ELR (cell line): Measurements from ENCODE around the gene CLSTN2.
A peak's percentile ranks its signal among the peaks of the same experiment; 100 is the strongest.

ENCODE experiments used
- DNase-seq: peaks from one replicate; pipeline ENCODE4 v3.0.0-alpha.2; 2015; ENCODE audit warnings: low read depth

CLSTN2 gene

GRCh38 chr3:140053794-140054193, 118.8 kb downstream of the CLSTN2 start:
- no peak for DNase-seq

GRCh38 chr3:140055092-140055791, 120.3 kb downstream of the CLSTN2 start:
- no peak for DNase-seq

- DNase-seq: no peak
These were observed 121.1 kb downstream of the CLSTN2 start for GRCh38 chr3:140056047-140056446.

GRCh38 chr3:140061211-140061610, 126.2 kb downstream of the CLSTN2 start:
- no peak for DNase-seq

GRCh38 chr3:140062461-140062860, 127.5 kb downstream of the CLSTN2 start:
- no peak for DNase-seq

GRCh38 chr3:140067487-140067886, 132.5 kb downstream of the CLSTN2 start:
- DNase-seq: no peak

- no peak for DNase-seq
These were observed 133.6 kb downstream of the CLSTN2 start for GRCh38 chr3:140068494-140069017.

GRCh38 chr3:140073278-140074045, 138.5 kb downstream of the CLSTN2 start:
- no peak for DNase-seq

- no peak for DNase-seq
These were observed 141.6 kb downstream of the CLSTN2 start for GRCh38 chr3:140076552-140076951.

- DNase-seq: no peak
These were observed 142.4 kb downstream of the CLSTN2 start for GRCh38 chr3:140077406-140077805.

- no peak for DNase-seq
These were observed 143.4 kb downstream of the CLSTN2 start for GRCh38 chr3:140078343-140078742.

- DNase-seq: no peak
These were observed 144.0 kb downstream of the CLSTN2 start for GRCh38 chr3:140078940-140079339.

- DNase-seq: no peak
These were observed 146.9 kb downstream of the CLSTN2 start for GRCh38 chr3:140081887-140082286.

- no peak for DNase-seq
These were observed 150.0 kb downstream of the CLSTN2 start for GRCh38 chr3:140085001-140085400.

GRCh38 chr3:140086642-140087041, 151.7 kb downstream of the CLSTN2 start:
- DNase-seq: no peak

GRCh38 chr3:140088058-140088457, 153.1 kb downstream of the CLSTN2 start:
- no peak for DNase-seq

- DNase-seq: no peak
These were observed 153.5 kb downstream of the CLSTN2 start for GRCh38 chr3:140088513-140088912.

GRCh38 chr3:140089403-140090072, 154.6 kb downstream of the CLSTN2 start:
- DNase-seq: no peak

GRCh38 chr3:140091143-140091542, 156.2 kb downstream of the CLSTN2 start:
- DNase-seq: no peak

GRCh38 chr3:140092848-140093536, 158.0 kb downstream of the CLSTN2 start:
- DNase-seq: no peak

GRCh38 chr3:140093742-140094141, 158.8 kb downstream of the CLSTN2 start:
- DNase-seq: peak; percentile 13

GRCh38 chr3:140094487-140094886, 159.5 kb downstream of the CLSTN2 start:
- DNase-seq: no peak
